ENCODE data around the gene CSPG4. TPM values are rescaled to one million over a fixed set of nuclear protein-coding genes. Genes with fewer than 3 reads are reported as not detected.
"Not testable (repeated sequence)": the region's sequence is repeated elsewhere in the genome, so short reads cannot be mapped to it uniquely, and the experiment has no call there.

CSPG4 gene
- total RNA-seq, 1 donor from 2014 or later: 7.3 TPM

GRCh38 chr15:75751116-75751875 is 38.6 kb upstream of the CSPG4 start:
- no peaks in the 10 kb centered on the region for H3K9me3 Mint-ChIP-seq
- H3K4me1 Mint-ChIP-seq (ENCODE audit: unreplicated experiment): no peaks in the 10 kb centered on the region
- H3K27me3 Mint-ChIP-seq: no peaks in the 10 kb centered on the region
- TF ChIP-seq CTCF (conservative IDR thresholded peaks at IDR 0.05): no peak
- no peak overlapping the region for H3K27ac Mint-ChIP-seq
- H3K4me3 Mint-ChIP-seq: no peak overlapping the region
- H3K36me3 Mint-ChIP-seq: no peaks in the 10 kb centered on the region
- DNase-seq (ENCODE audit: extremely low spot score, unreplicated experiment): no peak

GRCh38 chr15:75750261-75751050 is 37.8 kb upstream of the CSPG4 start:
- H3K36me3 Mint-ChIP-seq: no peaks in the 10 kb centered on the region
- H3K9me3 Mint-ChIP-seq: no peaks in the 10 kb centered on the region
- peaks cover 3% of the 10 kb centered on the region for H3K27me3 Mint-ChIP-seq
- H3K27ac Mint-ChIP-seq: no peak overlapping the region
- no peaks in the 10 kb centered on the region for H3K4me1 Mint-ChIP-seq (ENCODE audit: unreplicated experiment)
- no peak for DNase-seq (ENCODE audit: extremely low spot score, unreplicated experiment)
- H3K4me3 Mint-ChIP-seq: no peak overlapping the region
- no peak for TF ChIP-seq CTCF (conservative IDR thresholded peaks at IDR 0.05)

- Mint-ChIP-seq H3K4me1 (ENCODE audit: unreplicated experiment) (no peaks in the 10 kb centered on the region), H3K4me3 (no peak overlapping the region), H3K27me3 (peaks cover 5% of the 10 kb centered on the region), H3K36me3 (no peaks in the 10 kb centered on the region), H3K9me3 (no peaks in the 10 kb centered on the region), H3K27ac (no peak overlapping the region)
- no peak for DNase-seq (ENCODE audit: extremely low spot score, unreplicated experiment)
- no peak for TF ChIP-seq CTCF (conservative IDR thresholded peaks at IDR 0.05)
Observed at GRCh38 chr15:75749820-75750219, 37.2 kb upstream of the CSPG4 start.

DNA sequence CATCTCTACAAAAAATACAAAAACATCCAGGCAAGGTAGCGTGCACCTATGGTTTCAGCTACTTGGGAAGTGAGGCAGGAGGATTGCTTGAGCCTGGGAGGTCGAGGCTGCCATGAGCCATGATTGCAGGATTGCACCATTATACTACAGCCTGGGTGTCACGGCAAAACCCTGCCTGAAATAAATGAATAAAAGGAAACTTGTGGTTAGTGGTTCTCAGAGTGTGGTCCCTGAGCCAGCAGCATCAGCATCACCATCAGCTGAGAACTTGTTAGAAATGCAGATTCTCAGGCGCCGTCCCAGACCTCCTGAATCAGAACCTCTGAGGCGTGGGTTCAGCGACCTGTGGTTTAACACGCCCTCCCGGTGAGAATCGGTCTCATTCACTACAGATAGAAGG is 36.2 kb upstream of the CSPG4 start:
- not testable (repeated sequence) for H3K4me3 Mint-ChIP-seq; H3K9me3 Mint-ChIP-seq; H3K36me3 Mint-ChIP-seq; H3K27me3 Mint-ChIP-seq; DNase-seq (ENCODE audit: extremely low spot score, unreplicated experiment); H3K27ac Mint-ChIP-seq; H3K4me1 Mint-ChIP-seq (ENCODE audit: unreplicated experiment)

DNA sequence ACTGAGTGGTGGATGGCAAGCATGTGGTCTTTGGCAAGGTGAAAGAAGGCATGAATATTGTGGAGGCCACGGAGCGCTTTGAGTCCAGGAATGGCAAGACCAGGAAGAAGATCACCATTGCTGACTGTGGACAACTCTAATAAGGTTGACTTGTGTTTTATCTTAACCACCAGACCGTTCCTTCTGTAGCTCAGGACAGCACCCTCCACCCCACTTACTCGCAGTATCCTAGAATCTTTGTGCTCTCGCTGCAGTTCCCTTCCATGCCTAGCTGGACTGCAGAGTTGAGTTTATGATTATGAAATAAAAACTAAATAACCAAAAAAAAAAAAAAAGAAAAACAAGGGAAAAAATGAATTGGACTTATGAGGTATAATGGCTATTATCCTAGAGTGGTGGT is 34.5 kb upstream of the CSPG4 start:
- not testable (repeated sequence) for H3K4me3 Mint-ChIP-seq; H3K9me3 Mint-ChIP-seq; H3K36me3 Mint-ChIP-seq; H3K27ac Mint-ChIP-seq; H3K27me3 Mint-ChIP-seq; H3K4me1 Mint-ChIP-seq (ENCODE audit: unreplicated experiment); DNase-seq (ENCODE audit: extremely low spot score, unreplicated experiment)

DNA sequence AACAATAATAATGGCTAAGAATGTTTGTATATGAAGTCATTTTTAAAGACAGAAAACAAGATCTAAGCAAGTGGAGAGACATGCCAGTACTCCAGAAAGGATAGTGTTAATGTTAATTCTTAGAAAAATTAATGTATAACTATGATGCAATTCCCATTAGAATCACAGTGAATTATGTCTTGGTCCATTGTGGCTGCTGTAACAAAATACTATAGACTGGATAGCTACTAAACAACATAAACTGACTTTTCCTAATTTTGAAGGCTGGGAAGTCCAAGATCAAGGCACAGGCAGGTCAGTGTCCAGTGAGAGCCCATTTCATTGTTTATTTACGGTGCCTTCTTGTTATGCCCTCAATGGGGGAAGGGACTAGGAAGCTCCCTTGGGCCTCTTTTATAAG is 32.7 kb upstream of the CSPG4 start:
- Mint-ChIP-seq H3K27me3 (peaks cover 8% of the 10 kb centered on the region), H3K4me1 (ENCODE audit: unreplicated experiment) (no peaks in the 10 kb centered on the region), H3K36me3 (no peaks in the 10 kb centered on the region), H3K9me3 (no peaks in the 10 kb centered on the region), H3K27ac (no peak overlapping the region), H3K4me3 (no peak overlapping the region)
- no peak for TF ChIP-seq CTCF (conservative IDR thresholded peaks at IDR 0.05)
- DNase-seq (ENCODE audit: extremely low spot score, unreplicated experiment): no peak

- not testable (repeated sequence) for H3K36me3 Mint-ChIP-seq; H3K4me1 Mint-ChIP-seq (ENCODE audit: unreplicated experiment); H3K27me3 Mint-ChIP-seq; DNase-seq (ENCODE audit: extremely low spot score, unreplicated experiment); H3K4me3 Mint-ChIP-seq; H3K9me3 Mint-ChIP-seq; H3K27ac Mint-ChIP-seq
Observed at GRCh38 chr15:75742346-75742745, 29.7 kb upstream of the CSPG4 start.
